Endothelial cell of umbilical vein (primary cell): ENCODE data around the gene DIO2. TPM values are rescaled to one million over a fixed set of nuclear protein-coding genes. Genes with fewer than 3 reads are reported as not detected.

Source experiments
- BruUV-seq: library from RNA; stranded (reverse); fragments of 400-500 nt; replicated peaks from 2 replicates; lab custom pipeline; 2021; lab: Mats Ljungman, UMichigan
- CTCF ChIA-PET: fragments of 300-600, 350-600 bp; sonication (Branson Sonifier 250); formaldehyde crosslinking; loops from one replicate; lab custom pipeline; 2021; ENCODE audit warnings: antibody characterized with exemption, inconsistent platforms; lab: Charles Lee
- POLR2A ChIA-PET: fragments of 300-600, 350-600 bp; sonication (Branson Sonifier 250); formaldehyde crosslinking; loops from one replicate; lab custom pipeline; 2021; ENCODE audit warnings: antibody characterized with exemption, inconsistent platforms; lab: Charles Lee
- DNase-seq: peaks from one replicate; pipeline ENCODE4 v3.0.0-alpha.2; 2011; ENCODE audit warnings: low read depth, low spot score
- FAIRE-seq: peaks from 2 replicates; lab custom pipeline; 2011; peaks lifted over from hg19 to GRCh38; lab: Jason Lieb, UNC
- H2AFZ ChIP-seq: 2 replicates; pipeline ENCODE4 v1.6.0; 2012; ENCODE audit warnings: low read depth, low read length, control low read depth, inconsistent platforms
- H3K27ac ChIP-seq: 2 replicates; pipeline ENCODE4 v1.5.1; 2011; ENCODE audit warnings: low read depth, mild to moderate bottlenecking, control low read depth, low read length, moderate library complexity; ENCODE audit not compliant: insufficient read depth
- H3K27me3 ChIP-seq, 2 experiments: 2 replicates each; pipeline versions ENCODE4 v1.6.0 to v1.6.1; 2011; ENCODE audit warnings: low read length in 2 of 2, mixed read lengths in 1 of 2; ENCODE audit not compliant: control insufficient read depth in 2 of 2, insufficient read depth in 2 of 2
- H3K36me3 ChIP-seq, 2 experiments: 2 replicates in 1 of 2; 3 replicates in 1 of 2; pipeline ENCODE4 v1.5.1; 2011; ENCODE audit warnings: low read length in 2 of 2, mild to moderate bottlenecking in 1 of 2, moderate library complexity in 1 of 2; ENCODE audit not compliant: control insufficient read depth in 2 of 2, insufficient read depth in 2 of 2; ENCODE audit errors: extremely low read depth in 1 of 2
- H3K4me1 ChIP-seq: 3 replicates; pipeline ENCODE4 v1.5.1; 2011; ENCODE audit warnings: mild to moderate bottlenecking, low read length; ENCODE audit not compliant: control insufficient read depth, insufficient read depth; ENCODE audit errors: extremely low read depth
- H3K4me2 ChIP-seq: 2 replicates; pipeline ENCODE4 v1.6.1; 2011; ENCODE audit warnings: low read length, control low read depth, mixed read lengths; ENCODE audit not compliant: insufficient read depth
- H3K4me3 ChIP-seq, 3 experiments: fragments of 200-600 bp in 1 of 3; sonication (generic), shearing (Covaris generic) in 1 of 3; replicated peaks in 1 of 3; 2 replicates each; pipeline ENCODE4 v1.5.1; 2011 to 2016; ENCODE audit warnings: control low read depth in 3 of 3, low read length in 3 of 3, mild to moderate bottlenecking in 2 of 3, inconsistent platforms in 1 of 3, low read depth in 1 of 3, moderate library complexity in 1 of 3; ENCODE audit not compliant: insufficient read depth in 1 of 3
- H3K79me2 ChIP-seq: 2 replicates; pipeline ENCODE4 v1.6.0; 2012; ENCODE audit warnings: low read length, inconsistent platforms; ENCODE audit not compliant: control insufficient read depth, insufficient read depth
- H3K9ac ChIP-seq: replicated peaks from 2 replicates; pipeline ENCODE3; 2011; ENCODE audit warnings: low read length, control low read depth; ENCODE audit not compliant: insufficient read depth; ENCODE audit errors: extremely low read depth
- H3K9me1 ChIP-seq: replicated peaks from 3 replicates; pipeline ENCODE4 v1.6.0; 2011; ENCODE audit warnings: mild to moderate bottlenecking, low read length; ENCODE audit not compliant: control insufficient read depth, insufficient read depth; ENCODE audit errors: extremely low read depth
- H3K9me3 ChIP-seq: replicated peaks from 2 replicates; pipeline ENCODE4 v1.5.1; 2012; ENCODE audit warnings: low read length, inconsistent platforms; ENCODE audit not compliant: control insufficient read depth, insufficient read depth
- H4K20me1 ChIP-seq: replicated peaks from 2 replicates; pipeline ENCODE3; 2011; ENCODE audit warnings: mild to moderate bottlenecking, low read length; ENCODE audit not compliant: control insufficient read depth, insufficient read depth; ENCODE audit errors: extremely low read depth
- EZH2 ChIP-seq: IDR thresholded peaks from 2 replicates; pipeline ENCODE4 v1.6.1; 2012; ENCODE audit warnings: borderline replicate concordance, low read depth, mild to moderate bottlenecking, moderate library complexity, low read length, inconsistent platforms; ENCODE audit not compliant: severe bottlenecking
- FOS ChIP-seq: IDR thresholded peaks from 2 replicates; pipeline ENCODE4 v1.6.1; 2011; ENCODE audit warnings: mild to moderate bottlenecking, low read length, moderate library complexity, borderline replicate concordance; ENCODE audit not compliant: insufficient read depth
- GATA2 ChIP-seq: IDR thresholded peaks from 2 replicates; pipeline ENCODE4 v1.7.0; 2011; ENCODE audit warnings: low read depth, mild to moderate bottlenecking, moderate library complexity, mixed read lengths, low read length; ENCODE audit not compliant: insufficient read length, insufficient read depth
- POLR2AphosphoS5 ChIP-seq: IDR thresholded peaks from 2 replicates; pipeline ENCODE4 v1.6.1; 2012; ENCODE audit warnings: low read depth, mild to moderate bottlenecking, control low read depth, low read length, moderate library complexity; ENCODE audit not compliant: insufficient read depth
- dilution Hi-C: fragments of 300-500 bp; cut with MboI; formaldehyde crosslinking; loops from one replicate; pipeline ENCODE4 v1.15.0; 2019; ENCODE audit warnings: low sequenced_read_pairs; ENCODE audit not compliant: extremely low pct_ligation_motif_present
- intact Hi-C: fragments of 100-400 bp; cut with micrococcal nuclease; formaldehyde crosslinking; loops from one replicate; pipeline ENCODE4 v1.10.0; 2022
- polyA plus RNA-seq, 4 experiments: library from polyadenylated mRNA; depleted of rRNA in 3 of 4; stranded (reverse) in 3 of 4; unstranded in 1 of 4; fragments of >200 nt; gene quantifications; 2 replicates each; pipeline versions ENCODE4 v1.2.1 to v1.2.3, GENCODE V29; 2011 to 2012; ENCODE audit warnings: missing spikeins in 1 of 4
- total RNA-seq: library from RNA; stranded (reverse); gene quantifications from 2 replicates; pipeline ENCODE4 v1.2.3, GENCODE V29; 2021
- TF ChIP-seq, protein P1 (sequence below): IDR thresholded peaks from 2 replicates; pipeline ENCODE4 v1.6.1; 2011; ENCODE audit not compliant: insufficient read depth, insufficient read length
- TF ChIP-seq, protein P2 (sequence below), 2 donors: IDR thresholded peaks; 1 replicate in 1 of 2; 2 replicates in 1 of 2; pipeline ENCODE4 v1.5.1; 2011; ENCODE audit warnings: low read length in 2 of 2, mild to moderate bottlenecking in 2 of 2, moderate library complexity in 2 of 2, control low read depth in 1 of 2, inconsistent platforms in 1 of 2, low read depth in 1 of 2; ENCODE audit not compliant: insufficient read depth in 1 of 2; ENCODE audit errors: extremely low read depth in 1 of 2

The DIO2 gene
- total and polyA plus RNA-seq, 2 donors (not counting 3 experiments of a cell fraction or from before 2014, with no cell fraction given): 0.22 to 0.75 TPM

GRCh38 chr14:80176893-80177292 lies 34.4 kb downstream of the DIO2 start:
- FAIRE-seq: no peak
- no peak overlapping the region for H2AFZ ChIP-seq
- H3K36me3 ChIP-seq: no peaks in the 10 kb centered on the region
- ChIA-PET POLR2A (no interaction called here), CTCF (no interaction called here)
- H4K20me1 ChIP-seq: no peaks in the 10 kb centered on the region
- no peak for DNase-seq
- H3K27me3 ChIP-seq: no peaks in the 10 kb centered on the region
- H3K27ac ChIP-seq: no peak overlapping the region
- dilution Hi-C loops: no loop called here
- intact Hi-C loops: no loop called here
- H3K79me2 ChIP-seq: no peaks in the 10 kb centered on the region
- no peak overlapping the region for H3K4me2 ChIP-seq
- no peaks in the 10 kb centered on the region for H3K9me1 ChIP-seq
- no peaks in the 10 kb centered on the region for H3K4me1 ChIP-seq
- TF ChIP-seq, protein P1, sequence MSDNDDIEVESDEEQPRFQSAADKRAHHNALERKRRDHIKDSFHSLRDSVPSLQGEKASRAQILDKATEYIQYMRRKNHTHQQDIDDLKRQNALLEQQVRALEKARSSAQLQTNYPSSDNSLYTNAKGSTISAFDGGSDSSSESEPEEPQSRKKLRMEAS: no peak
- TF ChIP-seq POLR2AphosphoS5 (no peak), EZH2 (no peak), FOS (no peak), GATA2 (no peak)
- TF ChIP-seq, protein P2, sequence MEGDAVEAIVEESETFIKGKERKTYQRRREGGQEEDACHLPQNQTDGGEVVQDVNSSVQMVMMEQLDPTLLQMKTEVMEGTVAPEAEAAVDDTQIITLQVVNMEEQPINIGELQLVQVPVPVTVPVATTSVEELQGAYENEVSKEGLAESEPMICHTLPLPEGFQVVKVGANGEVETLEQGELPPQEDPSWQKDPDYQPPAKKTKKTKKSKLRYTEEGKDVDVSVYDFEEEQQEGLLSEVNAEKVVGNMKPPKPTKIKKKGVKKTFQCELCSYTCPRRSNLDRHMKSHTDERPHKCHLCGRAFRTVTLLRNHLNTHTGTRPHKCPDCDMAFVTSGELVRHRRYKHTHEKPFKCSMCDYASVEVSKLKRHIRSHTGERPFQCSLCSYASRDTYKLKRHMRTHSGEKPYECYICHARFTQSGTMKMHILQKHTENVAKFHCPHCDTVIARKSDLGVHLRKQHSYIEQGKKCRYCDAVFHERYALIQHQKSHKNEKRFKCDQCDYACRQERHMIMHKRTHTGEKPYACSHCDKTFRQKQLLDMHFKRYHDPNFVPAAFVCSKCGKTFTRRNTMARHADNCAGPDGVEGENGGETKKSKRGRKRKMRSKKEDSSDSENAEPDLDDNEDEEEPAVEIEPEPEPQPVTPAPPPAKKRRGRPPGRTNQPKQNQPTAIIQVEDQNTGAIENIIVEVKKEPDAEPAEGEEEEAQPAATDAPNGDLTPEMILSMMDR (IDR thresholded peaks at IDR 0.05; ENCODE audit: extremely low read depth in 1 of 2, insufficient read depth in 1 of 2, low read depth in 1 of 2, low read length in 2 of 2): no peak
- no peak overlapping the region for H3K9ac ChIP-seq
- no peak overlapping the region for H3K4me3 ChIP-seq
- no TSS peak for BruUV-seq
- H3K9me3 ChIP-seq: peaks cover 2% of the 10 kb centered on the region
